Measurements from ENCODE around the gene TXN2.

DNA sequence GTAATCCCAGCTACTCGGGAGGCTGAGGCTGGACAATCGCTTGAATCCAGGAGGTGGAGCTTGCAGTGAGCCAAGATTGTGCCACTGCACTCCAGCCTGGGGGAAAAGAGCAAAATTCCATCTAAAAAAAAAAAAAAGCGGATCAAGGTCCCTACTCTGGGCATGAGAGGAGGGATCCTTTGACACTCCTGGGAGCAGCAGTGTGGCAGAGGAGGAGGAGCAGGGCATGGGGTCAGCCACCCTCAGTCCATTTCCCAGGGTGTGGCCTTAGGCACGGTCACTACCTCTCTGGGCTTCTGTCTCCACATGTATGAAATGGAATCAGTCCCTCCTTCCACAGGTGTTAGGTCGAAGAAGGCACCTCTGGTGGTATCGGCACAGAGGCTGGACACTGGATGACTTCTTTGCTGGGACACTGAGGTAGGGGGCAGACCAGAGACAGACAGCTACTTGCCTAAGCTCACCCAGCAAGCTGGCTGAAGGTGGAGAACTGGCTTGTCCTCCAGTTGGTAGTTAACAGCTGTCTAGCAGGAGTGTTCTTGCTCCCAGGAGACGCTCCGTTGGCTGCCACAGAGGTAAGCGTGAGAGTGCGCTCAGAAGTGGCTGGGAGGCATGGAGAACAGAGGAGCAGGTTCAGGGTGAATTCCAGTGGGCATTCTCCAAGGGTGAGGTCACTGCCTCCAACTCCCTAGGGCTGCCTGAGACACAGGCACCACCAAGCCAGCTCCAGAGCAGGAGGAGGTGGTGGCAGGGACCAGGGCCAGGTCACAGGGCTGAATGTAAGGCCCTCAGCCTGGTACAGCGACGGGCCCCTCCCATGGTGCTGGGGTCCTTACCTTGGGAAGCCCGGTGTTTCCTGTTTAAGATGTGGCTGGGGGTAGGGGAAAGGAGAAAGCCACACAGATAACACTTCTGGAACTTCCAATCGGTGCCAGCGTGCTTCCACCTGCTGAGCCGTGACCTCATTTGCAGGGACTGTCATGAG is 19.5 kb downstream of the TXN2 start:
- TF ChIP-seq JUND (IDR thresholded peaks at IDR 0.05) (no peak), EGR1 (IDR thresholded peaks at IDR 0.05; ENCODE audit: low read depth) (no peak), POLR2A (IDR thresholded peaks at IDR 0.05; ENCODE audit: borderline replicate concordance, extremely low read depth, insufficient read depth, insufficient read length) (no peak)
